Amniotic stem cell (primary cell): Measurements from ENCODE around the gene SRP9.
"Not testable (repeated sequence)": the region's sequence is repeated elsewhere in the genome, so short reads cannot be mapped to it uniquely, and the experiment has no call there.

Experiments used
- DNase-seq: peaks from one replicate; lab custom pipeline; 2025; lab: John Stamatoyannopoulos, UW

The SRP9 gene

DNA sequence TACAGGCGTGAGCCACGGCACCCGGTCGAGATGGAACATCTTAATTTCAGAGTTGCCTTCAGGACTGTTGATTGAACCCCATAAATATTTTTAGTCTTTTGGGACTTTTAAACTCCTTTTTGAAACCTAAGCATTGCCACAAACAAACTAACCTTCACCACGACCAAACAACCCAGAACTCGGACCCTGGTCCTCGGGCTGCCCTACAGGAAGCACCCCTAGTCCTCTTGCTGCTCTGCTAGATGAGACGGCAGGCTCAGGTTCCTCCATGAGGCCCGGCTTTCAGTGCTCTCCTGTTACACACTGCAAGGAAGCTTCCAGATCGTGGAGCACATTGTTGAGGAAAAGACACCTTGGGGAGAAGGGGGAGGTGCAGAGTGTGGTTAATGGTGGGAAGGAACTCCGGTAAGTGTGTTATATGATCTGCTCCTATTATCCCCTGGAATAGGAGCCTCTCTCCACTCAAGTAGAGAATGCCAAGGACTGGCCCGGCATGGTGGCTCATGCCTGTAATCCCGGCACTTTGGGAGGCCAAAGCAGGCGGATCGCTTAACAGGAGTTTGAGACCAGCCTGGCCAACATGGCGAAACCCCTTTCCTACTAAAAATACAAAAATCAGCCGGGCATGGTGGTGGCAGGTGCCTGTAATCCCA is 38.0 kb downstream of the SRP9 start:
- DNase-seq = no peak

DNA sequence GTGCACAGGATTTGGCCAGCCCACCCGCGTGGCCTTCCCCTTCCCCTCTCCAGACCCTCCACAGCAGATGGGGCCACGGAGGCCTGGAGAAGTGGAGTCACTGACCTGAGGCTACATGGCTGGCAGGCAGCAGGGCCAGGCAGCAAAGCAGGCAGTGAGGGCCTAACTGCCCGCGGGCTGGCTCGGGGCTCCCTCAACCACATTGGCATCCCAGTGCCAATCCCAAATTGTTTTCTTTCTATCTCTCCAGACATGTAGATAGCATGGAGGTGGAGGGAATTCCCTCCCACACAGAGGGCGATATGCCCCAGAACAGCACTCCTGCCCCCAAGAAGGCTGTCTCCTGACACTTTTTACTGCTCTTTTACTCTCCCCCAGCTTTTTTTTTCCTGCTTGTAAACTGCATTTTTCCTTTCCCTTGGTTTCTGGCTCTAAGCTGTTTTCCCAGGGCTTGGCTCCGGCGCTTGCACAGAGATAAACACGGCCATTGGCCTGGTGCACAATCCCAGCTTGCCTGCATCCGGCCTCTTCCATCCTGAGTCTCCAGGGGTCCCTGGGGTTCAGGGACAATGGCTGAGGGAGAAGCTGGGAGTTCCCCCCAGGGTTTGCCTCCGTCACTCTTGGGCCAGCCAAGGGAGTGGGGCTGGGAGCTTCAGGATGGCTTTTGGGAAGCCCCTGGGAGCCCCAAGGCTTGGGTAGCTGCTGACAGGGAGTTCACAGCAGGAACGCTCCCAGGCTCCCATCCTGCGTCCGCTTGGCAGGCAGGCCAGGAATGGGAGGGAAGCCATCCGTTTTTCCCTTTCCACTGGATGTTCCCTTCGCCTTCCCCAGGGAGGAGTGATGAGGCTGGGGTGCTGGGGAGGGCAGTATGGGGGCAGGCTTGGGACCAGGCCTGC is 39.3 kb downstream of the SRP9 start:
- DNase-seq = no peak

DNA sequence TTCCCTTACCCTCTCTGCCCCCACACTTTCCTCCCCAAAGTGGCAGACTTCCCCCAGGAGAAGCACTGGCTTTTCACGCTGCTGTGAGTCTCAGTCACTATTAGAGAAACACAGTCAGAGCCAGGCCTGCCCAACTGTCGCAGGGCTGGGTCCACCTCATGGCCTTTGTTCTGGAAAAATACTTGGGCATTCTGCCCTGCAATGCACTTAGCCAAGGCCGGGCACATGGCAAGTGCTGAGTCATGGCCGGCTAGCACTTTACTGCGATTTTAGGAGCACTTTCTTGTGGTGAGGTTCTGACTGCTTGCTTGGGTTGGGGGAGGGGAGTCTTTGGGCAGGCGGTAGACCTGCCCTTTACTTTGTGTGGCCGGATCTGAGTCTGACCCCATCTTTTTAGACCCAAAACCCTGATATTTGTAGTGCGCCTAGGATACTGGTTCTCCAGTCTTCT is 40.0 kb downstream of the SRP9 start:
- DNase-seq = no peak

DNA sequence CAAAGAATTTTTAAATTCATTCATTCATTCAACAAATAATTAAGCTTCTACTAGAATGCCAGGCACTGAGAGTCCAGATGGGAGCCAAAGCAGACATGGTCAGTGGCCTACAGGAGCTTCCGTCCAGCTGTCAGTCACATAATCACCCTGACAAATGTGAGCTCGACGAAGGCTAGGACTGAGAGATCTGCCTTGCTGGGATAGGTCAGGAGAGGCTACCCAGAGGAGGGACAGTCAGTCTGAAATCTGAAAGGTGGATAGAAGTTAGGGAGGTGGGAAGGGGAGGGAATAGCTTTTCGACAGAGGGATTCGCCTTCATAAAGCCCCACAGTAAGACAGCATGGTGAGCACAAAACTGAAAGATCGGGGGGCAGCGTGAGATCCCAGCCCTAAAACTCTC is 40.6 kb downstream of the SRP9 start:
- no peak for DNase-seq

DNA sequence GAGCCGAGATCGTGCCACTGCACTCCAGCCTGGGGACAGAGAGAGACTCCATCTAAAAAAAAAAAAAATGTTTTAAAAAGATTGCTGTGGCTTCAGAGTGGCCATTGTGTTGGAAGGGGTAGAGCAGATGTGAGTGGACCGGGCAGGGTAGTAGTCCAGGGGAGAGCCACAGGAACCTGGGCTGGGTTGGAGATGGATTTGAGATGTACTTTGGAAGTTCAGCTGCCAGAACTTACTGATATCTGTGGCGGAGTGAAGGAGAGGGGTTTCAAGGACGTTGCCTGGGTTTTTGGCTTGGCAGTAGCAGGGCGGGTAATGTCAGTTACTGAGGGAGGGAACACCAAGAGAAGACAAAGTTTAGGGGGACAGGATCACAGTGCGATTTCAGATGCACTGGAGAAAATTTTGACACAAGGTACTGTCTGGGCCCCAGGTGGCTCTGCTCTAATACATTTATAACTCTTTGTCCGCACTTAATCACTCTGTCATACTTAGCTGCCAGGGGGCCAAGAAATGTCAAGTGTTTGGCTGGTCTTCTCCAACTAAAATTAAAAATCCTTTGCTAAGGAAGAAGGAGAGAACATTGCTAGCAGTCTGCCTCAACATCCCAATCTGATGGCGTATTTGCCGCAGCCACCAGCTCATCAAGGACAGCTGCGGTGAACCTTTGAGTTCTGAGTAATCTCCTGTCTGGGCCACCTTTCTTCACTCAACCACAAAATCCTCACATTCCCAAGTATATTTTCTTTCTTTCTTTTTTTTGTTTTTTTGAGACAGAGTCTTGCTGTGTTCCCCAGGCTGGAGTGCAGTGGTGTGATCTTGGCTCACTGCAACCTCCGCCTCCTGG is 41.9 kb downstream of the SRP9 start:
- DNase-seq = no peak

DNA sequence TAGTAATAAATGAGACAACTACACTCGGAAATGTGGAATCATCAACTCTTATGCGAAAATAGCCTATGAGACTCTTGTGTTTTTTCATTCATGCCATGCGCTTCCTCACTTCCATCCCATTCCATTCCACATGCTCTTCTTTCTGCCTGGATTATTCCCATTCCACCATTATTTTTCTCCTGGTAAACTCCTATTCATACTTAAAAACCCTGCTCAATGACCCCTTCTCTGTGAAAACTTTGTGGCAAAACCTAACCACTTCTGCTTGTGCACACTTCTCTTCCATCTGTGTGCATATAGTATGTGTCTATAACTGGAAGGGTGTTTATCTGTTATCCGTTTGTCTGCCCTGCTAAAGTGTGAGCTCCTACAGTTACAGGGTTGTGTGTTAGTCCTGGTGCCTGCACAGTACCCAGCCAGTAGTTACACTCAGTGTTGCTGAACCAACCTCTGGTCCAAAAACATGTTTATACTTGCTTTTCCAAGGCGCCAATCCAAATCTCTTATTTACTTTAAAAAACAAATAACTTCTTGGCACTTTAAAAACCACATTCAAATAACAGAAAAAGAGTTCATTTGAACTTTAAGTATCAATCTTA is 43.0 kb downstream of the SRP9 start:
- DNase-seq = no peak

DNA sequence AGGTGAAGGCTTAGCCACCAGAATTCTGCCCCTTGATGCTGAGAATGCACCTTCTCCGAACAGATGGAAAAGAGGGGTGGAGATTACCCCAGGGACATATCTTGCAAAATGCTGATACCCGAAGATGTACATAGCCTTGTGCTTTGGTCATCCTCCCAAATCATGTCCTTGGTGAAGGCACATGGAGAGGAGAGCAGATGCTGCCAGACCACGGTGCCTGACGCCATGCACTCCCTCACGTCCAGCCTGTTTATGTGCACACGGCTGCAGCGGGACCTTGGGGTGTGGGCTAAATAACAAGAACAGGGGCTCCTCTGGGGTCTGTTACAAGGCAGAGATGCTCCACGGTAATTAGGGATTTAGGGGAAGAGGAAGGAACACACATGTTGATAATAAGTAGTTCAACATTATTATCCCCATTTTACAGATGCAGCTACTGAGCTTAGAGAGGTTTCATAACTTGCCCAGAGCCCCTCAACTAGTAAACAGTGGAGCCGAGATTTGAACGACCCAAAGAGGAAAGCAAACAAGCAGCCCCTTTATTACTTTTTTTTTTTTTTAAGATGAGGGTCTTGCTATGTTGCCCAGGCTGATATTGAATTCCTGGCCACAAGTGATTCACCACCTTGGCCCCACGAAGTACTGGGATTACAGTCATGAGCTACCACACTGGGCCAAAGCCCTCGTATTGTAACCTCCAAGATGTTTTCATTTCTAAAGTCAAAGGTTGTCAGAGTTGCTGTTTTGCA is 45.2 kb downstream of the SRP9 start:
- DNase-seq = no peak

DNA sequence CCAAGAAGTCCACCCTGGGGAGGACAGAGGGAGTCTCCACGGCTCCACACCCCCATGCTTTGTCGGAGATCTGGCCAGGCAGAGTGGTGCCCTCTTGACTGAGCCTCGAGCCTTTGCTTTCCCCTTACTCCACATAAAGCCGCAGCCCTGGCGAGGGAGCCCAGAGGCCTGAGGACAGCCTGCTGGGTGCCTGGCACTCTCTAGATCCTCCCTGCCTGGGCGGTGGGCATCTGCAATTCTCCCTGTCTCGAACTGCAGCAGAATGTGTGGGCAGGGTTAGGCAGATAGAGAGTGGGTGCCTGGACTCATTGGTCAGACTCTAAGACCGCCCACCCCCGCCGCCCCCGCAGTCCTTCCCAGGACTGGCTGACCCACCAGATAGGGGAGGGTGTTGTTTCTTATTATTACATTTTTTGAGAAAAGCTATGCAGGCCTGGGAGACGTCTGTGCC is 46.2 kb downstream of the SRP9 start:
- no peak for DNase-seq

DNA sequence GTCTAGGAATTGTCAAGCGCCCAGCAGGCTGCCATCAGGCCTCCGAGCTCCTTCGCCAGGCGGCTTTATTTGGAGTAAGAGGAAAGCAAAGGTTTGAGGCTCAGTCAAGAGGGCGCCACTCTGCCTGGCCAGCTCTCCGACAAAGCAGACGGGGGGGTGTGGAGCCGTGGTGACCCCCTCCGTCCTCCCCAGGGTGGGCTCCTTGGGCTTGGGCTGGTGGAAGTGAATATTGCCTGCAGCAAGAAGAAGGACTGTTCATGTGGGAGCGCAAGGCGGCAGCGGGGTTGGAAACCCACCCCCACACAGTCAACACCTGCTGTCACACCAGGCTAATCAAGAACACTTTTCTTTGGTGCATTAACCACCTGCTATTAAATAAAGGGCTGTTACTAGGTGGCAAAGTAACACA is 46.9 kb downstream of the SRP9 start:
- no peak for DNase-seq

DNA sequence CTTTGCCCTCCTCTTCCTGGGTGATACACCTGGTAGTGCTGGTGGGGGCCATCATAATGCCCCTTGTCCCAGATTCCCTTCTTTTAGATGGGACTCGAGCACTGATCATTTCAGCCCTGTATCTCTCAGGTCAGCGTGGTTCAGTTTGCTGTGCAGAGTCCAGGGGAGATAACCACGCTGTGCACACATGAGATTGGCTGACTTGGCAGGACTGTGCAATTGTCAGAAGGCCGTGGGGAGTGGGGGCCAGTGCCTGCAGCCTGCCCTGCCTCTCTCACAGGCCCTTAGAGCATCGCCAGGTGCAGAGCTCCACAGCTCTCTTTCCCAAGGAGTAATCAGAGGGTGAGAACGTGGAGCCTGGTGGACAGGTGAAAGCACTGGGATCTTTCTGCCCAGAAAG is 47.5 kb downstream of the SRP9 start:
- DNase-seq = no peak

DNA sequence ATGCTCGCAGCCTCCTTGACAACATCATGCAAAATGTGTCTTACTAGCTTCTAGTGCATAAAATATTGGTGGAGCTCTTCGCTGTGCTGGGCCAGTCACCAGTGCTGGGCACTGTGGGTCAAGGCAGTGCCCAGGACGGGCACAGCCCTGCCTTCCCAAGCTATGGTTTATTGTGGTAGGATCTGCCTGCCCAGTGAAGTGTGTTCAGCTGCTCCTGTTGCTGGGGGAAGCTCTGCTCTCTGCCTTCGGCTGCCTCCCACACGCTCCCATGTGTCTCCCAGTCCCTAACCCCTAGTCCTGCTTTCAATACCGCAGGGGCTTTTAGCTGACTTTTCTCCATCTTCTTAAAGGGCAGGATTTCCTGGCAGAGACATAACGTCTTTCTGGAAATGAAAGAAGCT is 48.0 kb downstream of the SRP9 start:
- DNase-seq = no peak

DNA sequence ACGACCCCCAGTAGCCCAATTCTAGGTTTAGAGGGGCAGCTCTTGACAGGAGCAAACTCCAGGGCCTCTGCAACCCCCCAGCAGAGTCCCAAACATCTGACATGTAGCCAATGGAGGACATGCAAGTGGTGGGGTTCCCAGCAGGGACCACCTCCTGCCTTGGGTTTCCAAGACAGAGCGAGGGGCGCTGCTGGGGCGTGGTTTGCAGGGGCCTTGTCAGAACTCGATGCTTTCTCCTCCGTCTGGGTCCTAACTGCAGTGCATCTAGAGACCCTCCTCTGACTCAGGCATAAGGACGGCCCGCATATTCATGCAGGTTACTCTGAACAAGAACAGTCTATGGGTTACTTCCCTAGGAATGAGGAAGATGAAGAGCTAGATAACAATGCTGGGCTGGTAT is 49.5 kb downstream of the SRP9 start:
- no peak for DNase-seq

DNA sequence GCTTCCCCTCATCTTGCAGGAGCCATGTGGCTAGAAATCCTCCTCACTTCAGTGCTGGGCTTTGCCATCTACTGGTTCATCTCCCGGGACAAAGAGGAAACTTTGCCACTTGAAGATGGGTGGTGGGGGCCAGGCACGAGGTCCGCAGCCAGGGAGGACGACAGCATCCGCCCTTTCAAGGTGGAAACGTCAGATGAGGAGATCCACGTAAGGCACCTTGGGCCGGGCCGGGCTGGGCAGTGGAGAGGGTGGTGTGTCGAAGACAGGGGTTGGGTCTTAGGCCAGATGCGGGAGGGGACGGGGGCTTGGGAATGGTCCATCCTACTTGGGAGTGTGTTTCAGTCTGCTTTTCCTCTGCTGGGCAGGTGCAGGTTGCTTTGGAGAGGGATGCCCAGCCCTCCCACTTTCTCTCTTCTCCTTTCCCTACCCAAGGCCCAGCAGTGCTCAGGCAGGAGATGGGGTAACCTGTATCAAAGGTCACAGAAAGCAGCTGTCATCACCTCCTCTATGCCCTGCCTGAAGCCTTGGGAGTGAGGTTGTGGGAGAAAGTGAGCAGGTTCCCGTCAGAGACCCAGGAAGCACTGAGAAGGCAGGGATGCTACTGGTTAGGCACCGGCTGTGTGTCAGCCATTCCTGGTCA is 51.2 kb downstream of the SRP9 start:
- no peak for DNase-seq

DNA sequence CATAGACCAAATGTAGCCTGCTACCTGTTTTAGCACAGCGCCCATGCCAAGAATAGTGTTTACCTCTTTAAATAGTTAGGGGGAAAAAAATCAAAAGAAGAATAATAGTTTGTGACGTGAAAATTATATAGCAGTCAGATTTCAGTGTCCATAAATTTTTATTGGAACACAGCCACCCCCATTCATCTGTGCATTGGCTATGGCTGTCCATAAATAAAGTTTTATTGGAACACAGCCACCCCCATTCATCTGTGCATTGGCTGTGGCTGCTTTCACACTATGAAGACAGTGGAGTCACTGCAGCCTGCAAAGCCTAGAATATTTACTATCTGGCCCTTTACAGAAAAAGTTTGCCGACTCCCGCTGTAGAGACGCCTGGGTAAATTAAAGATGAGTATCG is 53.2 kb downstream of the SRP9 start:
- DNase-seq = no peak

DNA sequence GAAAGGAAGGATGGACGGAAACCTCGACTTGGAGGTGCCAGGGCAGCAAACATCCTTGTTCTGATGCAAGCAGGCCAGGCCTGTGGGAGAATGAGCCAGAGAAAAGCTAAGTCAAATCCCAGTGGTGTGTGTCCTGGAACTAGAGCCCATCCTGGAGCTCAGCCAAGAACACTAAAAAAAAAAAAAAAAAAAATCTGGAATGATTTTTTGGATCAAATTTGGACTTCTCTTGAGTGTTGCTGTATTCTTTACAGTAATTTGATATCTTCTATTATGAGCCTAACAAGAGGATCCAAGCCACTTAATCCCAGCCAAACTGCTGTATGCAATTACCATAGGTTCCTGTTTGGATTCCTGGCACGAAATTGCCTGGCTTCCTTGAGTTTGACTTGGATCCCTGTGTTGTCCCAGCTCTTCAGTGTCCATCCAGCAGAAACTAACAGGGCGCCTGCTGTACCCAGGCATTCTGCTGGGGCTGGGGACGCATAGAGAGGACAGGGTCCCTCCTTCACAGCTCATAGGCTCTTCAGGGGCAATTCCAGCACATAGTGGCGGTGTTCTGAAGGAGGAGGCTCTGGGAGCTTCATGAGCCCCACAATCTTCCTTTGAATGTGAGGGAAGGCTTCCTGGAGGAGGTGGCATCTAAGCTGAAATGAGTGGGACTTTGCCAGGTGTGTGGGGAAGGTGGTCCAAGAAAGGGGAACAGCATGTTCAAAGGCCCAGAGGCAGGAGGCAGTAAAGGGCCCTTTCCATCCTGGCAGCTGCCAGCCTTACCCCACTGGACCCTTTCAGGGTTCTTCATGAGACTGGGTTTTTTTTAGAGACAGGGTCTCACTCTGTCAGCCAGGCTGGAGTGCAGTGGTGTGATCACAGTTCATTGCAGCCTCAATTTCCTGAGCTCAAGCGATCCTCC is 57.0 kb downstream of the SRP9 start:
- peak; percentile 17 for DNase-seq

DNA sequence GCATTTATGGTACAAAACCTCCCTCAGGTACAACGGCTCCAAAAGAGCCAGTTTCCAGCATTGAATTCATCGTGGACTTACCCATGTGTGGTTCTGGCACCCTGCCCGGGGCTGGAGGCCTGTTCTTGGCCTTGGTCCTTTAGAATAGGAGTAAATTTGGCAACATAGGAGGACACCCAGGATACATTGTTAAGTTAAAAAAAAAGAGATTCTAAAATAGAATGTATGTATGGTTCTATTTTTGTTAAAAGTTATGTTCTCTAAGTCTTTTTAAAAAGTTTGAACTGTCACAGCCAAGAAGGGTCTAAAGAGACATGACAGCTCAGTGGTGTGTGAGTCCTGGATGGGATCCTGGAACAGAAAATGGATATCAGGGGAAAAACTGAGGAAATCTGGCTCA is 58.2 kb downstream of the SRP9 start:
- no peak for DNase-seq

DNA sequence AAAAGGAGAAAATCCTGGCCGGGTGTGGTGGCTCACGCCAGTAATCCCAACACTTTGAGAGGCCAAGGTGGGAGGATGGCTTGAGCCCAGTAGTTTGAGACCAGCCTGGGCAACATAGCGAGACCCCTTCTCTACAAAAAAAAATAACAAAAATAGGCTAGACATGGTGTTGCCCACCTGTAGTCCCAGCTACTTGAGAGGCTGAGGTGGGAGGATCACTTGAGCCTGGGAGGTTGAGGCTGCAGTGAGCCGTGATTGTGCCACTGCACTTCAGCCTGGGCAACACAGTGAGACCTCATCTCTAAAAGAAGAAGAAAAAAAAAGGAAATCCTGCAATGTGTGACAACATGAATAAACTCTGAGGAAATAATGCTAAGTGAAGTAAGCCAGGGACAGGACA is 58.7 kb downstream of the SRP9 start:
- DNase-seq = not testable (repeated sequence)

DNA sequence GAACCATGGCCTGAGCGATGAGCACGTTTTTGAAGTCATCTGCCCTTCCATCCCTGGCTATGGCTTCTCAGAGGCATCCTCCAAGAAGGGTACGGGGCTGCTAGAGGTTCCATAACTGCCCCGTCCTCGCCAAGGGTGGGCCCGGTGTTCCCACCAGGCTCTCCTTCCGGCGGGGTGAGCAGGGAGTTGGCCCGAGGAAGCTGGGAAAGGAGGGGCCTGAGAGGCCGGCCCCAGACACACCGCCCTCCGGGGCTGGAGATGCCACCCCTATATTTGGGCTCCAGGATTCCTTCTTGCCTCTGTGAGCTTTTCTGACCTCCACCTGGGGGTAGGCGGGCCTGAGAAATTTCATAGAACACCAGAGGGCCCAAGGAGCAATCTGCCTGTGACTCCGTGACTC is 61.2 kb downstream of the SRP9 start:
- DNase-seq = no peak
